ENCODE data around the gene PIK3R1. TPM values are rescaled to one million over a fixed set of nuclear protein-coding genes. Genes with fewer than 3 reads are reported as not detected.

The PIK3R1 gene
- total RNA-seq, 1 experiment from 2014 or later = 47.8 TPM

DNA sequence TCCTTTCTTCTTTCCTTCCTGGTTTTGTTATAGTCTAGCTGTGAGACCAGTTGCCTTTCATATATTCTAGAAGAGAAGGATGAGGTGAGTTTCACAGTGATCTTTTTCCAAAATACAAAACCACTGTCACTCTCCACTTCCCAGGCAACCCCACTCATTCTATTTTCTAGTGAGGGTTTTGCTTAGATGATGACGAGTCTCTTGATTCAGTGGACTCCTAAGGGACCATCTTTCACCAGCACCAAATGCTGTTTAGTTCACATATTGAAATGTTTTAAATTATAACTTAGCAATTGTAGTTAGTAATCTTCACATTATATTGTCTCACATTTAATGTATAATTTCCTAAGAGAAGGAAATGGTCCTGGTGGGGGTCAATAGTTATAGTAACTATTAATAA is 25.2 kb downstream of the PIK3R1 start:
- no peak overlapping the region for H3K27ac Mint-ChIP-seq (ENCODE audit: unreplicated experiment)
- no TSS peak for BruUV-seq (replicated peaks)
- POLR2A ChIA-PET = no interaction called here
- 0 out of 2 replicates have a peak, but pooled peaks cover 7% of the 10 kb centered on the region for H3K4me1 ChIP-seq
- no peak for DNase-seq
- no peak for TF ChIP-seq CTCF (IDR thresholded peaks at IDR 0.05; ENCODE audit: insufficient read depth in 1 of 2, low read depth in 1 of 2, low read length in 1 of 2, severe bottlenecking in 1 of 2, unreplicated experiment in 1 of 2)
- no peaks in the 10 kb centered on the region for H3K27me3 Mint-ChIP-seq (ENCODE audit: insufficient read depth, unreplicated experiment)
- H3K4me3 ChIP-seq (ENCODE audit: low read depth, low read length) = no peak overlapping the region
- no peaks in the 10 kb centered on the region for H3K27me3 ChIP-seq (replicated peaks; ENCODE audit: control insufficient read depth, insufficient read depth, low read length)
- peaks cover 30% of the 10 kb centered on the region for H3K36me3 Mint-ChIP-seq (ENCODE audit: insufficient read depth, unreplicated experiment)
- H3K9me3 ChIP-seq = no peaks in the 10 kb centered on the region
- H3K4me3 Mint-ChIP-seq (ENCODE audit: unreplicated experiment) = no peak overlapping the region
- CTCF ChIA-PET = no interaction called here
- H3K36me3 ChIP-seq (ENCODE audit: control insufficient read depth, insufficient read depth, low read length) = peaks cover 1% of the 10 kb centered on the region; the same call in 1 of the 2 replicates
- intact Hi-C loops (cut with micrococcal nuclease; ENCODE audit: unreplicated experiment) = no loop called here
- H3K4me1 Mint-ChIP-seq (ENCODE audit: low read depth, unreplicated experiment) = no peaks in the 10 kb centered on the region
- no peaks in the 10 kb centered on the region for H3K9me3 Mint-ChIP-seq (ENCODE audit: unreplicated experiment)

DNA sequence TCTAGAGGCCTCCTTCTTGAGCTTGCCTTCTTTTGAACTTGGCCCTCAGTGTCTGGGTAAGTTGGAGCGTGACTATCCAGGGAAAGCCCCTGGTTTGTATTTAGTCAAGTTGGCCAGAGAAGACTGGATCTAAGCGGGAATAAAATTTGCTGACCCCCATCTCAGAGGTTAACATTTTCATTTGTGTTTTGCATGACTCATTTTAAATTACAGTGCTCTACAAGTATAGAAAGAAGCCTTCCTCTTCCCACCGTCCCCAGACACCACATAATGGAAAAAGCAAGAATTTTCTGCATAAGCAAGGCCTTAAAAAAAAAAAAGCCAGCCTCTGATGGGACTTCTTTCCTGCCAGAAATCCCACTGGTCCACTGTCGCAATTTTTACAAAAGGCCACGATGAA is 27.2 kb downstream of the PIK3R1 start:
- Mint-ChIP-seq H3K27ac (ENCODE audit: unreplicated experiment) (no peak overlapping the region), H3K36me3 (ENCODE audit: insufficient read depth, unreplicated experiment) (peaks cover 20% of the 10 kb centered on the region), H3K4me3 (ENCODE audit: unreplicated experiment) (no peak overlapping the region), H3K4me1 (ENCODE audit: low read depth, unreplicated experiment) (no peaks in the 10 kb centered on the region), H3K27me3 (ENCODE audit: insufficient read depth, unreplicated experiment) (no peaks in the 10 kb centered on the region), H3K9me3 (ENCODE audit: unreplicated experiment) (no peaks in the 10 kb centered on the region)
- H3K36me3 ChIP-seq (ENCODE audit: control insufficient read depth, insufficient read depth, low read length) = peaks cover 1% of the 10 kb centered on the region; the same call in 1 of the 2 replicates
- intact Hi-C loops (cut with micrococcal nuclease; ENCODE audit: unreplicated experiment) = no loop called here
- ChIA-PET POLR2A (no interaction called here), CTCF (no interaction called here)
- 0 out of 2 replicates have a peak, but pooled peaks cover 7% of the 10 kb centered on the region for H3K4me1 ChIP-seq
- no peak overlapping the region for H3K4me3 ChIP-seq (ENCODE audit: low read depth, low read length)
- TF ChIP-seq CTCF (IDR thresholded peaks at IDR 0.05; ENCODE audit: insufficient read depth in 1 of 2, low read depth in 1 of 2, low read length in 1 of 2, severe bottlenecking in 1 of 2, unreplicated experiment in 1 of 2) = no peak
- DNase-seq = no peak
- H3K27me3 ChIP-seq (replicated peaks; ENCODE audit: control insufficient read depth, insufficient read depth, low read length) = no peaks in the 10 kb centered on the region
- H3K9me3 ChIP-seq = no peaks in the 10 kb centered on the region
- no TSS peak for BruUV-seq (replicated peaks)

DNA sequence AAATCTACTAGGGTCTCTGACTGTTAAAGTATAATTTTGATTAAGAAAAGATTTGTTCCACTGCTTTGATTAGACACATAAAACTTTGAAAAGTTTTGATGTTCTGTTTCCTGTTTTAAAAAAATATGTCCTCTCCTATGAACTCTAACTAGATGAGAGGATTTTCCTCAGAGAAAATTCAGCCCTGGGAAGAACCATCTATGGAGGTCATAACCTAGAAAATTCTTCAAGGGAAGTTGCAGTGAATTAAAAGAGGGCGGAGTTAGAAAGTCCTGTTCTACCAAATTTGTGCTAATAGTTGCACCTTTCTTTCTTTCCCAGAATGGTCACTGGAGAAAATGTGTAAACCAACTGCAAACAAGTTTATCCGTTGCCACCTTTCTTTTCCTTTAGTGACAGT is 27.7 kb downstream of the PIK3R1 start:
- H3K9me3 ChIP-seq = no peaks in the 10 kb centered on the region
- no peak for DNase-seq
- H3K4me3 Mint-ChIP-seq (ENCODE audit: unreplicated experiment) = no peak overlapping the region
- TF ChIP-seq CTCF (IDR thresholded peaks at IDR 0.05; ENCODE audit: insufficient read depth in 1 of 2, low read depth in 1 of 2, low read length in 1 of 2, severe bottlenecking in 1 of 2, unreplicated experiment in 1 of 2) = no peak
- H3K36me3 ChIP-seq (ENCODE audit: control insufficient read depth, insufficient read depth, low read length) = peaks cover 1% of the 10 kb centered on the region; the same call in 1 of the 2 replicates
- no peaks in the 10 kb centered on the region for H3K27me3 ChIP-seq (replicated peaks; ENCODE audit: control insufficient read depth, insufficient read depth, low read length)
- POLR2A ChIA-PET = no interaction called here
- no peaks in the 10 kb centered on the region for H3K9me3 Mint-ChIP-seq (ENCODE audit: unreplicated experiment)
- no peaks in the 10 kb centered on the region for H3K27me3 Mint-ChIP-seq (ENCODE audit: insufficient read depth, unreplicated experiment)
- CTCF ChIA-PET = no interaction called here
- no peak overlapping the region for H3K4me3 ChIP-seq (ENCODE audit: low read depth, low read length)
- peaks cover 20% of the 10 kb centered on the region for H3K36me3 Mint-ChIP-seq (ENCODE audit: insufficient read depth, unreplicated experiment)
- intact Hi-C loops (cut with micrococcal nuclease; ENCODE audit: unreplicated experiment) = no loop called here
- BruUV-seq (replicated peaks) = no TSS peak
- H3K4me1 Mint-ChIP-seq (ENCODE audit: low read depth, unreplicated experiment) = peaks cover 1% of the 10 kb centered on the region
- H3K4me1 ChIP-seq = 0 out of 2 replicates have a peak, but pooled peaks cover 7% of the 10 kb centered on the region
- no peak overlapping the region for H3K27ac Mint-ChIP-seq (ENCODE audit: unreplicated experiment)
